ACC112 (cell line): ENCODE results near the gene PRKAG2.
"Not testable (repeated sequence)": the region's sequence is repeated elsewhere in the genome, so short reads cannot be mapped to it uniquely, and the experiment has no call there.

Experiments
- H2AFZ ChIP-seq: fragments of 200-600 bp; sonication (generic); one replicate; pipeline ENCODE4 v1.6.0; 2017; ENCODE audit warnings: antibody characterized with exemption, low read length; ENCODE audit not compliant: unreplicated experiment
- H3K27ac ChIP-seq: fragments of 200-600 bp; sonication (generic); 2 replicates; pipeline ENCODE4 v1.5.1; 2014; ENCODE audit warnings: low read depth, mild to moderate bottlenecking, antibody characterized with exemption, low read length, moderate library complexity
- H3K27me3 ChIP-seq: fragments of 200-600 bp; sonication (generic); 2 replicates; pipeline ENCODE4 v1.6.1; 2014; ENCODE audit warnings: mild to moderate bottlenecking, antibody characterized with exemption, low read length, moderate library complexity, mixed read lengths; ENCODE audit not compliant: insufficient read depth
- H3K36me3 ChIP-seq: fragments of 200-600 bp; sonication (generic); 2 replicates; pipeline ENCODE4 v1.6.1; 2016; ENCODE audit warnings: mild to moderate bottlenecking, antibody characterized with exemption, low read length, moderate library complexity, mixed read lengths; ENCODE audit not compliant: insufficient read depth
- H3K4me1 ChIP-seq: fragments of 200-600 bp; sonication (generic); one replicate; pipeline ENCODE4 v1.6.1; 2016; ENCODE audit warnings: low read length, mixed read lengths; ENCODE audit not compliant: insufficient read depth, unreplicated experiment, control insufficient read depth
- H3K4me3 ChIP-seq: fragments of 200-600 bp; sonication (generic); 2 replicates; pipeline ENCODE4 v1.5.1; 2014; ENCODE audit warnings: mild to moderate bottlenecking, low read depth, low read length
- H3K79me2 ChIP-seq: fragments of 200-600 bp; sonication (generic); one replicate; pipeline ENCODE4 v1.6.0; 2016; ENCODE audit warnings: low read length; ENCODE audit not compliant: control insufficient read depth, unreplicated experiment, insufficient read depth

The PRKAG2 gene

DNA sequence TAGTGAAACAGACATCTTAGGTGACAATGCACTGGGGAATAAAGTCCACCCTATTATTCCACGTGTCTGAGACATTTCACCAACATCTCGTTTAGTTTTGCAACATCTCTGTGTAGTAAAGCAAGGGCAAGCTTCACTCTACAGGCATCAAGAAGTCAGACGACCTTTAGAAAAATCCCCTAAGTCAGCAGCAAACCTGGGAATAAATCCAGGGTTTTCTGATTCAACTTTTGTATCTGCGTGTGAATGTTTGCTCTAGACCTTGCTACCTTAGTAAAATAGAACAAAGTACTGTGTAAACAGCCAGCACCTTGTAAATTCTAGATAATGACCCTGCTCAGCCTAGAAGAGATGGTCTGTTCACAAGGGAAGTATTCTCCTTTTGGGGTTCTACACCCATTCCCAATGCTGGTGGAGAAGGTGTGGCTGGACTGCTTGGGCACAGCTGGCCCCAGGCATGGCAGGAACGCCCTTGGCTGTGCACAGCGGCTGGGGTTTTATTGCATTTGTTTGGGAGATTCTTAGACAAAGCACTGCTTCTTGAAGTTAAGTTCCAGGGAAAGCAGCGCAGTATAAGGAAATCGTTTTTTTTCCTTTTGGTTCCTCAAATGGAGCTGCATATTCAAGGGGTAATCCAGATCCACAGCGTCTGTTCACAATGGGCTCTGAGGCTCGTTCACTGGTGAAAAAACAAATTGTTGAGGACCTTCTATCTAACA is 41.0 kb upstream of the PRKAG2 start:
- Histone ChIP-seq H2AFZ (no peak overlapping the region), H3K4me3 (no peak overlapping the region), H3K36me3 (no peaks in the 10 kb centered on the region)

GRCh38 chr7:151914051-151914450 is 37.1 kb upstream of the PRKAG2 start:
- Histone ChIP-seq H3K36me3 (no peaks in the 10 kb centered on the region), H3K27me3 (peaks cover 77% of the 10 kb centered on the region), H3K4me3 (no peak overlapping the region), H3K79me2 (no peaks in the 10 kb centered on the region), H3K4me1 (no peaks in the 10 kb centered on the region), H2AFZ (no peak overlapping the region), H3K27ac (no peak overlapping the region)

More for the DNA sequence above, 41.0 kb upstream of the PRKAG2 start:
- H3K79me2 ChIP-seq, result no peaks in the 10 kb centered on the region
- H3K27ac ChIP-seq, result no peak overlapping the region
- no peaks in the 10 kb centered on the region for H3K4me1 ChIP-seq
- H3K27me3 ChIP-seq, result peaks cover 71% of the 10 kb centered on the region

DNA sequence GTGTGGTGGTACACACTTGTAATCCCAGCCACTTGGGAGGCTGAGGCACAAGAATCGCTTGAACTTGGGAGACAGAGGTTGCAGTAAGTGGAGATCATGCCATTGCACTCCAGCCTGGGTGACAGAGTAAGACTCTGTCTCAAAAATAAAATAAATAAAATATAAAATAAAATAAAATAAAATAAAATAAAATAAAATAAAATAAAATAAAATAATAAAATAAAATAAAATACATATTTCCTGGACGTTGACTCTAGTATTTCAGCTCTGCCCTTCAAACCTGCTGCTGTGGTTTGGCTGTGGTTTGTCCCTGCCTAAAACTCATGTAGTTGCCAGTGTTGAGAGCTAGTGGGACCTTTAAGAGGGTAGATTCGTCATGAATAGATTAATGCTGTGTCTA is 33.7 kb upstream of the PRKAG2 start:
- not testable (repeated sequence) for H3K4me3 ChIP-seq, H3K4me1 ChIP-seq, H3K36me3 ChIP-seq, H3K27ac ChIP-seq, H2AFZ ChIP-seq, H3K79me2 ChIP-seq
- peaks cover 87% of the 10 kb centered on the region for H3K27me3 ChIP-seq

- H3K27ac ChIP-seq, H3K4me1 ChIP-seq, H3K36me3 ChIP-seq, H3K4me3 ChIP-seq, H3K79me2 ChIP-seq, H2AFZ ChIP-seq: not testable (repeated sequence)
- peaks cover 84% of the 10 kb centered on the region for H3K27me3 ChIP-seq
Measured at GRCh38 chr7:151907115-151907514, 30.2 kb upstream of the PRKAG2 start.

DNA sequence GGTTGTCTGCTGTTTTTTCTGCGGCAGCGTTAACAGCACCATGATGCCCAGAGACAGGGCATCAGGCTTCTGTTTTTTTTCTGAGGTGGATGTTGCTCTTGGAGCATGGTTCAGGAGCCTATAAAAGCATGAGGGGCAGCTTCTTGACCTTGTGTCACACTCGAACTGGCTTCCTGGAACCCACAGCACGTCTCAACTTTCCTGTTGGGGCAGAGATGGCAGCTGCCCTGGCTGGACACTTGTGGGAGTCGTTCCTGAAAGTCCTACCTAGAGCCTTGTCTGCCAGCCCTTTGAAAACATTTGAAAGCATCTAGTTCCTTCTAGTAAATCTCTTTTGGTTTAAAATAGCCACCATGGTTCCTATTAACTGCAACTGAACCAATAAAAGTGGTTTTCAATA is 28.9 kb upstream of the PRKAG2 start:
- no peaks in the 10 kb centered on the region for H3K79me2 ChIP-seq
- H3K27me3 ChIP-seq, result peaks cover 87% of the 10 kb centered on the region
- H3K4me3 ChIP-seq, result no peak overlapping the region
- H3K4me1 ChIP-seq, result no peaks in the 10 kb centered on the region
- no peaks in the 10 kb centered on the region for H3K36me3 ChIP-seq
- H2AFZ ChIP-seq, result no peak overlapping the region
- H3K27ac ChIP-seq, result no peak overlapping the region

DNA sequence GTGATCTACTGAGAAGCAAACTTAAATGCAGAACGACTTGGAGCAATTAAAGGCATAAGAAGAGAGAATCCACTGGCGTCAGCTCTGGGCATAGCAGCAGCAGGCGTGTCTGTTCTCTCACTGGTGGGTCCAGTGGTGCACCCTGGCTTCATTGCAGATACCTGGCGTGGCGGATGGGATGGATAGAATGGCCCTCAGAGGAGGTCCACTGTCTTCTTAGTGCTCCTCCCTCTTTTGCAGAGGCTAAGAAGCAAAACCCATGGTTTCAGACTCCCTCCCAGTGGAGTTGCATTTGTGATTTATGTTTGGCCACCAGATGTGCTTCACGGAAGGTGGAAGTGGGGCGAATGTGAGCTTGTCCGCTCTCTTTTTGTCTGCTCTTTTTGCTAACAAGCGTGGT is 28.4 kb upstream of the PRKAG2 start:
- peaks cover 90% of the 10 kb centered on the region for H3K27me3 ChIP-seq
- H3K4me3 ChIP-seq, result no peak overlapping the region
- no peaks in the 10 kb centered on the region for H3K4me1 ChIP-seq
- H3K36me3 ChIP-seq, result no peaks in the 10 kb centered on the region
- no peaks in the 10 kb centered on the region for H3K79me2 ChIP-seq
- no peak overlapping the region for H2AFZ ChIP-seq
- no peak overlapping the region for H3K27ac ChIP-seq

DNA sequence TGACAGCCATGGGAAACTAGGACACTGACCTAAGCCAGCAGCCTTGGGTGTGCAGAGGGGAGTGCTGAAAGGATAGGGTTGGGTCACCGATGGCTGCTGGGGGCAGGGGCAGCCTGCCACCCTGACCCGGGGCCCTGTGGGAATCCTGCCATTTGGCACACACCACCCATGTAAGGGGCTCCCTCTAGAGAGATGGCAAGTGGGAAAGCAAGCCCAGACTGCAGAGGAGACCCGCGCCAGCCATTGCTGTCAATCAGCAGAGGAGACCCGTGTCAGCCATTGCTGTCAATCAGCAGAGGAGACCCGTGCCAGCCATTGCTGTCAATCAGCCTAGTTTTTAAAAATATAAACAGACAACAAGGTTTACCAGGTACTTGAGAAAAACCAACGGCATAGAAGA is 27.4 kb upstream of the PRKAG2 start:
- no peak overlapping the region for H2AFZ ChIP-seq
- H3K27me3 ChIP-seq, result peaks cover 92% of the 10 kb centered on the region
- H3K27ac ChIP-seq, result no peak overlapping the region
- no peaks in the 10 kb centered on the region for H3K79me2 ChIP-seq
- H3K4me3 ChIP-seq, result no peak overlapping the region
- no peaks in the 10 kb centered on the region for H3K4me1 ChIP-seq
- H3K36me3 ChIP-seq, result no peaks in the 10 kb centered on the region

- no peaks in the 10 kb centered on the region for H3K79me2 ChIP-seq
- no peak overlapping the region for H2AFZ ChIP-seq
- no peak overlapping the region for H3K27ac ChIP-seq
- no peaks in the 10 kb centered on the region for H3K4me1 ChIP-seq
- peaks cover 88% of the 10 kb centered on the region for H3K27me3 ChIP-seq
- H3K36me3 ChIP-seq, result no peaks in the 10 kb centered on the region
- H3K4me3 ChIP-seq, result no peak overlapping the region
Measured at GRCh38 chr7:151903249-151904032, 26.5 kb upstream of the PRKAG2 start.

GRCh38 chr7:151902311-151902710 is 25.4 kb upstream of the PRKAG2 start:
- no peak overlapping the region for H3K4me3 ChIP-seq
- H3K27me3 ChIP-seq, result peaks cover 87% of the 10 kb centered on the region

DNA sequence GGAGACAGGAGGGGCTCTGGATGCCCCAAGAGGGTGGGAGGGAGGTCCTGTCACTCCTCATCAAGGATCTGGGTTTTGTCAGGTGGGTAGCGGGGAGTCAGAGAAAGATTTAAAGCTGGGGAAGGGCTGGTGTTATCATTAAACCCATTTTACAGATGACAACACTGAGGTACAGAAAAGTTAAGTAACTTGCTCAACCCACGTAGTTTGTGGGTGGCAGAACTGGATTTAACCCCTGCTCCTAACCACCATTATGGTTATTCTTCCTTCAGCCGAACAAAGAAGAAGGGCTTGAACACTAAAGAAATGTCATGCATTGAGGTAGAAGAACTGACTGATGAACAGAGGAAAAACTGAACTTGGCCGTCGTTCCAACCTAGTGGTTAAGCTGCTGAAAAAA is 24.9 kb upstream of the PRKAG2 start:
- H3K79me2 ChIP-seq, result no peaks in the 10 kb centered on the region
- H2AFZ ChIP-seq, result no peak overlapping the region
- no peaks in the 10 kb centered on the region for H3K4me1 ChIP-seq
- H3K36me3 ChIP-seq, result no peaks in the 10 kb centered on the region
- peaks cover 85% of the 10 kb centered on the region for H3K27me3 ChIP-seq
- H3K4me3 ChIP-seq, result no peak overlapping the region
- H3K27ac ChIP-seq, result no peak overlapping the region

More at GRCh38 chr7:151902311-151902710, 25.4 kb upstream of the PRKAG2 start:
- H3K36me3 ChIP-seq, result no peaks in the 10 kb centered on the region
- no peaks in the 10 kb centered on the region for H3K79me2 ChIP-seq
- no peak overlapping the region for H2AFZ ChIP-seq
- H3K27ac ChIP-seq, result no peak overlapping the region
- H3K4me1 ChIP-seq, result no peaks in the 10 kb centered on the region
